HUDEP-2 (cell line): Measurements from ENCODE around the gene GOLM1.
"Not testable (repeated sequence)": the region's sequence is repeated elsewhere in the genome, so short reads cannot be mapped to it uniquely, and the experiment has no call there.

Experiments used
- DNase-seq, 76 experiments: peaks; one replicate each; lab custom pipeline; 2025; ENCODE audit not compliant: unreplicated experiment in 76 of 76; lab: John Stamatoyannopoulos, UW

GOLM1 gene, protein sequence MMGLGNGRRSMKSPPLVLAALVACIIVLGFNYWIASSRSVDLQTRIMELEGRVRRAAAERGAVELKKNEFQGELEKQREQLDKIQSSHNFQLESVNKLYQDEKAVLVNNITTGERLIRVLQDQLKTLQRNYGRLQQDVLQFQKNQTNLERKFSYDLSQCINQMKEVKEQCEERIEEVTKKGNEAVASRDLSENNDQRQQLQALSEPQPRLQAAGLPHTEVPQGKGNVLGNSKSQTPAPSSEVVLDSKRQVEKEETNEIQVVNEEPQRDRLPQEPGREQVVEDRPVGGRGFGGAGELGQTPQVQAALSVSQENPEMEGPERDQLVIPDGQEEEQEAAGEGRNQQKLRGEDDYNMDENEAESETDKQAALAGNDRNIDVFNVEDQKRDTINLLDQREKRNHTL

DNA sequence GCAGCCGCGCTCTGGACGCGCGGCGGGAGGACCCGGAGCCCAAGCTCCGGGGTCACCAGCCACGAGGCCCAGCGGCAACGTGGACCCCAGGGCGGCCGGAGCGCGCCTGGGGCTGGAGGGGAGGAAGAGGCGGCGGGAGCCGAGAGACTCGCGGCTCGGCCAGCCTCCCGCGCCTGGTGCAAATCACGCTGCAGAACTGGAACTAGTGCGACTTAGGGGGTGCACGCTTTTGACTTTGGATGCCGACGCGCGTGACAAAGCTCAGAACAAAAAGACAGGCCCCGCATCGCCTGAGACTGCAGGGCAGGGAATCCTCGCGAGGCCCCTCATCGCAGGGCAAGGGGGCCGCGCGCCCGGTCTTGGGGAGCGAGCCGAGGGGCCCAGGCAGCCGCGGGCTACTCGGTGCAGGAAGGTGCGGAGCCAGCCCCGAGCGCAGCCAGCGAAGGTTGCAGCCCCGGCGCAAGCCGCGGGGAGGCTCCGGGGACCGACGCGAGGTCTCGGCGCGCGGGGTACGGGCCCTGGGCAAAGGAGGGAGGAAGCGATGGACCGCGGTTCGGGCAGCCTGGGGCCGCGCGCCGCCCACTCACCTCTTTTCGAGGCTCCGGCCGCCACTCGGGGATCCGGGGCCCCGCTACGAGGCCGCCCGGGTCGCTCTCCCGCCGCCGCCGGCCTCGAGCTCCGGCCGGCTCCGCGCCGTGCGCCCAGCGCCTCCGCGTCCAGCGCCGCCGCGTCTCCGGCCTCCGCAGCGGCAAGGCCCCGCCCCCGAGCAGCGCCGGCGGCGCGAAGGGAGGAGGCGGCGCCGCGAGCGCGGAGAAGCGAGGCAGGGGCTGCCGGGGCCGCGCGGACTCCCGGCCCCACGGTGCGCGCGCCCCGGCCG is at the start of gene GOLM1:
Gene GOLM1, minus strand, starts transcription at position 735 of the 877 bp plus-strand sequence. CDS start 20,238 bp downstream, outside the sequence.
- peak in 39 of 76 experiments; percentile 6 to 65 (median 33) for DNase-seq

DNA sequence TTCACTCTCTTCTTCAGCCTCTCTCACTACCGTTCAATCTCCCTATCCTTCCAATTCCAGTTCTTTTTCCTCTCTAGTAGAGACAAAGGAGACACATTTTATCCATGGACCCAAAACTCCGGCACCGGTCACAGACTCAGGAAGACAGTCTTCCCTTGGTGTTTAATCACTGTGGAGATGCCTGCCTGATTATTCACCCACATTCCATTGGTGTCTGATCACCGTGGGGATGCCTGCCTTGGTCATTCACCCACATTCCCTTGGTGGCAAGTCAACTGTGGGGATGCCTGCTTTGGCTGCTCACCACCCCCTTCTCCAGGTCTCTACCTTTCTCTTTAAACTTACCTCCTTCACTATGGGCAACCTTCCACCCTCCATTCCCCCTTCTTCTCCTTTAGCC is 47.3 kb upstream of the GOLM1 start:
- not testable (repeated sequence) for DNase-seq

DNA sequence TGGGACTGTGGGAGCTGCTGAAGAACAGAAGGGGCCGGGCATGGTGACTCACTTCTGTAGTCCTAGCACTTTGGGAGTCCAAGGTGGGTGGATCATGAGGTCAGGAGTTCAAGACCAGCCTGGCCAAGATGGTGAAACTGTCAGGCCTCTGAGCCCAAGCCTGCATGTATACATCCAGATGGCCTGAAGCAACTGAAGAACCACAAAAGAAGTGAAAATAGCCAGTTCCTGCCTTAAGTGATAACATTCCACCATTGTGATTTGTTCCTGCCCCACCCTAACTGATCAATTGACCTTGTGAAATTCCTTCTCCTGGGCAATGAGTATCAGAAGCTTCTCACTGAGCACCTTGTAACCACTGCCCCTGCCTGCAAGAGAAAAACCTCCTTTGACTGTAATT is 46.6 kb upstream of the GOLM1 start:
- DNase-seq = not testable (repeated sequence)

DNA sequence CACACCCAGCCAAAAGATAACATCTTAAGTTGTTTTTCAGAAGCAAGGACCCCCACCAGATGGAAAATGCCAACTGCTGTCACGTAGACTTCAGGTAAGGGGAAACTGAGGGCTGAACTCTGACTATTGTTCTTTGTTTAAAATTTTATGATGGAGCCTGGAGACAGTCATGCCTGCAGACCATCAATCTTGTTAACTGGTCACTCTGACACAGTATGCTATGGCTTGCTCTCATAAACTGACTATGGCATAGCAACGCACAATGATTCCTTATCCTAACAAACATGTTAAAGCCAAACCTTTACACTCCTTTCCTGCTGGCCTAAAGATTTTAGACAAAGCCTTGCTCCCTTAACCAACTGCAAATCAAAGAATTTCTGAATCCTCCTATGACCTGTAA is 43.6 kb upstream of the GOLM1 start:
- DNase-seq = no peak

- DNase-seq = no peak
These were observed 42.5 kb upstream of the GOLM1 start for GRCh38 chr9:86141843-86142242.

DNA sequence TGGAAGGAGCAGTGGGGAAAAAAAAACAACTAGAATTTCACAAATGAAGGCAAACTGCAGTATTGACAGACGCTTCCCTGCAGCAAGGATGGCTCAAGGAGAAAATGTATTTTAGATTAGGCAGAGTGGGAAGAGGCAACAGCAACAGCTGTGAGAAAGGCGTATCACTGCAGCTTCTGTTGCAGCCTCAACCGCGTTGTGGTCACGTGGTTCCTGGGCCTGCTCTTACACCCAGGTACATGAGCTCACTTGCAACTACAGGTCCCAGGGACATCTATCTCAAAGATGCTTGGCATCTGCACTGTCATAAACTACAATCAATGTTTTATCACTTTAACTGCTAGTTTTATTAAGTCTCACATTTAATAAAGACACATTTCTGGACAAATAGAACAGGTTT is 36.0 kb upstream of the GOLM1 start:
- DNase-seq = peak in 1 of 76 experiments; percentile 6

GRCh38 chr9:86134361-86134760 is 35.0 kb upstream of the GOLM1 start:
- DNase-seq = no peak

GRCh38 chr9:86128235-86128822 is 29.0 kb upstream of the GOLM1 start:
- no peak for DNase-seq

GRCh38 chr9:86126998-86127972 is 27.9 kb upstream of the GOLM1 start:
- peak in 75 of 76 experiments; percentile 51 to 98 (median 87) for DNase-seq

GRCh38 chr9:86122311-86122710 is 23.0 kb upstream of the GOLM1 start:
- DNase-seq = peak in 20 of 76 experiments; percentile 2 to 42 (median 16)

DNA sequence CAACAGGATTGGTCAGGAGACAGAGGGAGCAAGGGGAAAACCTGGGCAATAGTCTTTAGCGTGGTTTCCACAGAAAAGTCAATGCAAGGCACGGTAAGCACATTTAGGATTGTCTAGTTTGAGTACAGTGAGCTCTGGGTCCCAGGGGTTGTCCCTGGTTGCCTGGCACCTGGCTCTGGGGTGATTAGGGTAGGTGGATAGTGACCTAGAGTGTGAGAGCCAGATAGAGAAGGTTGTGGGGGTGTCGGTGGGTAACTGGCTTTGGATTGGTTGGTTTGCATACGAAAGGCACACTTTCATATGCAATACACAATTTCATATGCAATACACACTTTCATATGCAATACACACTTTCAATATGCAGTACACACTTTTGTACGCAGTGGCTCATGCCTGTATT is 20.1 kb upstream of the GOLM1 start:
- no peak for DNase-seq

- DNase-seq = no peak
These were observed 17.1 kb upstream of the GOLM1 start for GRCh38 chr9:86116425-86116824.

DNA sequence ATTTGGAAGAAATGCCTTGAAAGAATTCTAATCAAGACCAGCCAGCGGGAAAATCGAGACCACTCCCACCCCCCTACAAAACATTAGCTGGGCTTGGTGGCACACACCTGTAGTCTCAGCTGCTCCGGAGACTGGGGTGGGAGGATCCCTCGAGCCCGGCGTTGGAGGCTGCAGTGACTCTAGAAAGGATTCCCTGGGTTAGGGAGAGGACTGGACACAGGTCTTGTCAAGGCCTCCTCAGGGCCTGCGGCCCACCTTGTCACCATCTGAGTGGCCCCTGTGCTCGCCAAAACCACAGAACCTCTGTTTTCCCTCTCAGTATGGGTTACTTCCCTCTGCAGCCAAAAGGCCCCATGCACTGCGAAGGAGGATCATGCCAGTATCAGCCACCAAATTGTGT is 16.5 kb upstream of the GOLM1 start:
- DNase-seq = no peak

DNA sequence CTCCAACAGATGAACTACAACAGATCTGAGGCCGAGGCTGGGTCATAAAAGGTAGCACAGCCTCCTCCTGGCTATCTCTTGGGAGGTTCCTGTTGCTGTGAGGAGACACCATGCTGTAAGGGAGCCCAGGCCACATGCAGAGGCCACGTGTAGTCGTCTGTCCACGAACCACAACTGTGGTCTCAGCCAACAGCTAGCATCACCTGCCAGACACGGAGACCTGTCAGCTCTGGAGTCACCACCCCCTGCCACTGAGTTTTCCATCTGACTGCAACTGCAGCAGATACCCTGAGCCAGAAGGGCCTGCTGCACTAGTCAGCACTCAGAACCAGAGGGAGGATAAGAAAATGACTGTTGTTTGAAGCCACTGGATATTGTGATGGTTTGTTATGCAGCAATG is 12.7 kb upstream of the GOLM1 start:
- DNase-seq = no peak

DNA sequence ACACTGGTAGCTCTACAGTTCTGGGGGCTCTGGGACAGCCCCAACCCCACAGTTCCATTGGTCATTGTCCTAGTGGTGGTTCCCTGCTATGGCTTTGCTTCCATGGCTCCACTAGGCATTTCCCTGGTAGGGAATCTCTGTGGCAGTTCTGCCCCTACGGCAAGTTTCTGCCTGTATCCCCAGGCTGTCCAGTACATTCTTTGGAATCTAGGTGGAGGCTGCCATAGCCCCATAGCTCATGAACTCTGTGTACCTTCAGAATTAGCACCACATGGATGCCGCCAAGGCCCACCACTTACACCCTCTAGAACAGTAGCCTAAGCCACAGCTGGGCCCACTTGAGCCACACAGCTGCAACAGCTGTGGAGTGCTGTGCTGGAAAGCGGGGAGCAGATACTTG is 3.3 kb upstream of the GOLM1 start:
- DNase-seq = no peak

GRCh38 chr9:86099701-86100364 is 475 bp upstream of the GOLM1 start:
- DNase-seq = peak in 65 of 76 experiments; percentile 16 to 78 (median 53)

DNA sequence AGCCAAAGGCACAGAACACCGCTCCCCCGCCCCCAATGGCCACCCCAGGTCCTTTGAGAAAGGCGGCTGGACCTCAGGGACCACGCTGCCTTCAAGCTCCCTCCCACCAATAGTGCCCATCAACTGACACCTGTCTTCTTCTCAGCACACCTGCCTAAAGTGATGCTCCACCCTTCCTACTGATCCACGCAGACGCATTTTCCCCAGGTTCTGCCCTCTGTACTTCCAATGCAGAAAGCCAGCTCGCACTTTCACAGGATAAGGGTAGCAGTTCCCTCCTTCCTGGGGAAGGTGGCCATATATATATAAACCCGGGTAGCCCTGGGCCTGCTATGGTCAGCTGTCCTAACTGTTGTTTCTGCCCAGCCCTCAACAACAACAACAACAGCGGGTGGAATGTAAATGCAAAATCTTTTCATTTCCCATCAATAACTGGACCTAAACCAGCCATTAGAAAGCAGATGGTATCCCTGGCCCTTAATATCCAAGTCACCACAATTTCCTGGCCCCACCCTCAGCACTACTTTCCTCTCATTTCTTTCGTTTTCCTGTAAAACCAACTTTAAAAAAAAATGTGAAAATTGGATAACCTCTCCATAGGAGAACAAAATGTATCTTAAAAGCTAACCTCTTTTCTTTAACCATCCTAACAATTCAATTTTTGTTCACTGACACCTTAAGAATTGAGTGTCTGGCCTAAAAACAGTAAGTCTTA is 1.7 kb downstream of the GOLM1 start:
- no peak for DNase-seq

- peak in 3 of 76 experiments; percentile 5 to 10 (median 7) for DNase-seq
These were observed 3.0 kb downstream of the GOLM1 start for GRCh38 chr9:86096386-86096785.
